ELF-1 (cell line): Measurements from ENCODE around the gene MYL5.
"Not testable (repeated sequence)": the region's sequence is repeated elsewhere in the genome, so short reads cannot be mapped to it uniquely, and the experiment has no call there.

ENCODE experiments used
- DNase-seq: peaks from one replicate; pipeline ENCODE4 v3.0.0-alpha.2; 2016; ENCODE audit warnings: low read depth, low spot score

MYL5 gene

DNA sequence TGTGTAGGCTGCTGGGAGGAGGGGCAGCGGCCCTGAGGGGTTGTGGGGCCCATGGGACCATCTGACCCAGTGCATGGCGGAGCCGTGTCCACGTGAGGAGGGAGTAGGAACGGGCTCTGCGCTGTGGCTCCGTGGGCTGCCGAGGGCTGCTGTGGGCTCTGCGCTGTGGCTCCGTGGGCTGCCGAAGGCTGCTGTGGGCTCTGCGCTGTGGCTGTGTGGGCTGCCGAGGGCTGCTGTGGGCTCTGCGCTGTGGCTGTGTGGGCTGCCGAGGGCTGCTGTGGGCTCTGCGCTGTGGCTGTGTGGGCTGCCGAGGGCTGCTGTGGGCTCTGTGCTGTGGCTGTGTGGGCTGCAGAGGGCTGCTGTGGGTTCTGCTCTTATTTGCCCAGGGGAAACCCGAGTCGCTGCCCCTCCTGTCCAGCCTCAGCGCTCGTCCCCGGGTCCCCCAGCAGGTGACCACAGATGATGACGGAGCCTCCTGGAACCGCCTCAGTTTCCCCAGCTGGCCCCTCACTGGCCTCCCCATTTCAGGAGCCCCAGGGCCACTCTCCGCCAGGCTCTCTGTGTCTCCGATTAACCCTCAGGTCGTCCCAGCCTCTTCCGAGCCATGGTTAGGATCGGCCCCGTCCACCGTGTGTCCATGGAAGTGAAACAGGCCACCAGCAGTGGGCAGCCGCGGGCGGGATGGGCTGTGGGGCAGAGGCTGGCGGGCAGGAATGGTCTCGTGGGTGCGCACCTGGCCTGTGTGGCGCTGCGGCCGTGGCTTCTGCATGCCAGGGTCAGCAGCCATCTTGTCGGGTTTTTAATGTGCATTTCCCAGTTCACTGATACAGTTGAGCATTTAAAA is 51.3 kb downstream of the MYL5 start:
- no peak for DNase-seq

DNA sequence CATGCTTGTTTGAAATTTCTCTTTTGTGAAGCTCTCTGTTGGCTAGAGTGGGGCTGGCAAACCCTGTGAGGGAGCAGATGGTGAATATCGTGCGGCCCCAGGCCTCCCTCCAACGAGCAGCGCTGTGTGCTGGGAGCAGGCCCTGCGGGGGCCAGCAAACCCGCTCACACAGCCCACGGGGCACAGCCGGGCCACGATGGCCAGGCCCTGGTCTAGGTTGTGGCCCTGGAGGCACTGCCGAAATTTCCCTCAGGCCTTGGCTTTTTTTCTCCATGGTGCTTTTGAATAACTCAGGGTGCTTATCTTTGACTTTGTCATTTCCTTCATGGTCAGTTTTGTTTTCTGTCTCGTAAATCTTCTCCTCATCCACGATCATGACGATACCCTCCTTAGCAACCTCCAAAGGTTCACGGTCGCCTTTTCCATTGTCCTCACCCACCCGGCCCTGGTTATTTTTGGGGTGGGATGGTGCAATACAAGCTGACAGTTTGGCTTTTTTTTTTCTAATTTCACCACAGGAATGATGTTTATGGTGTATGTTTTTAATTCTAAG is 52.0 kb downstream of the MYL5 start:
- DNase-seq = no peak

DNA sequence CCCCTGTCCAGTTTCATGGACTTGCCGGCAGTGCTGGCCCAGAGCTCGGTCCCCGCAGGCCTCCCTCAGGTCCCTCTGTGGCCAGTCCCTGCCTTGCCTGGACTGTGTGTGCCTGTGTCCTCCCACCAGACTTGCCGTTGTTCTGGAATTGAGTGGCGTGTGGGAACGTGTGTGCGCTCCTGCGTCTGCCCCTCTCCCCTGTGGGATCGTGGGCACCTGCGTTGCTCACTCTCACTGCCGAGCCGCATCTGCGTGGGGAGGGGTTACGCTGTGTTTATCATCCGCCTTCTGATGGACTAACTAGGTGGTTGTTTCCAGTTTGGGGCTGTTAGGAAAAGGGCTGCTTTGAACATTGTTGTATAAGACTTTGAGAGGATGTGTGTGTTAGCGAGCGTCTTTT is 52.5 kb downstream of the MYL5 start:
- no peak for DNase-seq

DNA sequence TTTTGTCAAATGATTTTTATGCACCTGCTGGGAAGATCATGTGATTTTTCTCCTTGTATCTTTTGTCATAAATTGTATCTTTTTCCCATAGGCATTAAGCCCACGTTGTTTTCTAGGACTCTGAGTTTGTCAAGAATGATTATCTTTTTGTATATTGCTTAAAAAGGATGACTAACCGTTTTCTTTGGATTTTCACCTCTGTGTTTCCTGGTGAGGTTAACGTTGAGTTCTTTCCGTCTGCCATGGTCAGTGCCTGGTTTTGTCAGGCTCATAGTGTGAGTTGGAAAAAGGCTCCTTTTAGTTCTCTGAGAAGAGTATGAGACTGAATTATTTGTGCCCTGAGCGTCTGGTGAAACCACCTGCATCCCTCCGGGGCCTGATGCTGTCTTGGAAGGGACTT is 53.2 kb downstream of the MYL5 start:
- no peak for DNase-seq

DNA sequence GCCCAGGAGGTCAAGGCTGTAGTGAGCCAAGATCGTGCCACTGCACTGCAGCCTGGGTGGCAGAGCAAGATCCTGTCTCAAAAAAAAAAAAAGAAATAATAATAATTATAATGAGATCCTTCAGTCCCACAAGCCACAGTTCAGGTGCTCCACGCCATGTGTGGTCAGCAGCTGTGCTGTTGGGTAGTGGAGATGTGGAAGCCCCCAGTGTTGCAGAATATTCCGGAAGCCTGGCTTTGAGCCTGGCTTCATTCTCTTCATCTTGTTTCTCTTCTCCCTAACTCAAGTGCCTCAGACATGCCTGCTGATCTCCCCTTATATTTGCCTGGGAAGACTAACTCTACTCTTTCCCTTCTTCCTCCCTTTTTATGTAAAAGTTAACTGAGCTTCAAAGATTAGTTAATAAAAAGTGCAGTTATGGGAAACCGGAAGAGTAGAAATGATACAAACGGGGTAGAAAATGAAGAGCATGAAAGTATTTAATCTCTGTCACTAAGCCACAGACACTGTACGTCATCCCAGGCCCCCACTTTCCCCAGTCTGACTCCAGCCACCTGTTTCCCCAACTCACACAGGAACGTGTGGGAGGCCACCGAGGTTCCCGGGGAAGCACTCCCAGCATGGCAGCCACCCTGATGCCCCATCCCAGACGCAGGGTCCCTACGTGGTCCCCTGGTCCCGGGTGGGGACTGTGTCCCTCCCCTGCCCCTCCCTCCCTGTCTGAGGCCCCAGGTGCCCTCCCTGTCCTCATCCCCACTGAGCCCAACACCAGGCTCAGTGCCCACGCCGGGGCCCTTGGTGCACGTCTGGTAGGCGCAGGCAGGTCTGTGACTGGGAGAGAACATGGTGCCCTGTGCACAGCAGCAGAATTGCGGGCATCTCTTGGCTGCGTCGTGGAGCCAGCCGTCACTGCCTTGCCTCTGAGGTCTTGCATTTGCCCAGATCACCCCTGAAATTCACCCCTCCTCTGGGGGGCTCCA is 55.3 kb downstream of the MYL5 start:
- no peak for DNase-seq

DNA sequence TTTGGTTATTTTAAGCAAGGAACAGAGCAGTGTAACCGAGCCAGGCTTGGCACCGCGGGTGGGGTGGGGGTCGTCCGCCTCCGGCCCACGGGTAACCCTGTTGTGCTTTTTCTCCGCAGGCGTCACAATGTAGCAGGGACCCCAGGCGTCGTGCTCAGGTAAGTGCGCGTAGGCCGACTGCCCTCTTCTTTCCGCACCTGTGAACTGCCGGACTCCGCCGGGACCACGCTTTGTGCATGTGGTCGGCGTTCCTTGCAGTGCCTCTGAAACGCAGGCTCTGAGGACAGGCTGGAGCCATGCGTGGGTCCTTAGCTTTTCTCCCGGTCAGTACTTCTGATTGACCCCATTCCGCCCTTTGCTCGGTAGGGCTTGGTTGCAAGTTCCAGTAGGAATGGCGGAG is 56.2 kb downstream of the MYL5 start:
- no peak for DNase-seq

DNA sequence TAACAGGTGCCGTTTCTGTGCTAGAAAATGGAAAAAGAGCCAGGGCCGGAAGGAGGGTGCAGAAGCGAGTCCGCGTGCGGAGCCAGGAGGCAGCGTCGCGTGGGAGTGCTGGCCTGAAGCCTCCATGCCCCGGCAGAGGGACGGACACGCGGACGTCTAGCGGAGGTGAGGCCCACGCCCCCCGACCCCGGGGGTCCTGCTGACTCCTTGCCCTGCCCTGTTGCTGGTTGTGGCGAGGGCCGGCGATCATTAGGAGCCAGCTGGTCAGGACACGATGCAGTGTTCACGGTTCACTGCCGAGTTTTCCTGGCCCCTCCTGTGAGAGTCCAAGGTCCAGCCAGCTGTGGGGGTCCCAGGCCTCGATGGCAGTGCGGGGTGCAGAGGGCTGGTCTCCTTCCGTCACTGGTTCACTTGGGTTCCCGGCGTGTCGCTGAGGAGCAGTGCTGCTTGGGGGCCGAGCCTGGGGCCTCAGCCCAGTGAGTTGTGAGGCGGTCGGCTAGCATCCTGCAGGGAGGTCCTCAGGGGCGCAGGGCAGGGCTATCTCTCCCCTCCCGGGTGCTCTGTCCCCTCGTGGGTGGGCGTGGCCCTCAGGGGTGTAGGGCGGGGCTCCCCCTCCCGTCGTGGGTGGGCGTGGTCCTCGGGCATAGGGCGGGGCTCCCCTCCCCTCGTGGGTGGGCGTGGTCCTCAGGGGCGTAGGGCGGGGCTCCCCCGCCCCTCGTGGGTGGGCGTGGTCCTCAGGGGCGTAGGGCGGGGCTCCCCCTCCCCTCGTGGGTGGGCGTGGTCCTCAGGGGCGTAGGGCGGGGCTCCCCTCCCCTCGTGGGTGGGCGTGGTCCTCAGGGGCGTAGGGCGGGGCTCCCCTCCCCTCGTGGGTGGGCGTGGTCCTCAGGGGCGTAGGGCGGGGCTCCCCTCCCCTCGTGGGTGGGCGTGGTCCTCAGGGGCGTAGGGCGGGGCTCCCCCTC is 56.9 kb downstream of the MYL5 start:
- not testable (repeated sequence) for DNase-seq
